K562 (cell line): ENCODE data around the gene APOA1. TPM values are rescaled to one million over a fixed set of nuclear protein-coding genes. Genes with fewer than 3 reads are reported as not detected.

Source experiments
- ATF7 ChIP-seq: fragments of 450-650 bp; IDR thresholded peaks from 2 replicates; pipeline ENCODE4 v1.7.1; 2014; ENCODE audit warnings: mild to moderate bottlenecking, moderate library complexity
- ETV5 ChIP-seq: sonication (generic); formaldehyde crosslinking; IDR thresholded peaks from 2 replicates; pipeline ENCODE4 v1.4.0; 2020; ENCODE audit warnings: low read depth, mild to moderate bottlenecking, missing genetic modification reagents
- MEF2A ChIP-seq: IDR thresholded peaks from 2 replicates; pipeline ENCODE4 v1.6.1; 2011; ENCODE audit warnings: low read depth, mild to moderate bottlenecking, low read length, moderate library complexity; ENCODE audit not compliant: control insufficient read depth
- polyA plus RNA-seq, 8 experiments: library from polyadenylated mRNA; depleted of rRNA in 4 of 8; stranded (reverse) in 5 of 8; unstranded in 3 of 8; fragments of >200 nt; fragmentation: Nextera tagmentation in 2 of 8; fragmentation: Illumina TruSeq in 1 of 8; extraction: Ambion mirVana in 2 of 8; extraction: Trizol in 1 of 8; gene quantifications; 2 replicates each; pipeline versions ENCODE4 v1.2.1 to v1.2.3, GENCODE V29; 2011 to 2014; ENCODE audit warnings: inconsistent platforms in 1 of 8, missing spikeins in 1 of 8
- total RNA-seq, 7 experiments: library from RNA; depleted of rRNA in 6 of 7; stranded (reverse); fragments of >200 nt in 6 of 7; fragmentation: Illumina TruSeq in 2 of 7; extraction: Trizol in 2 of 7; gene quantifications; 2 replicates each; pipeline versions ENCODE4 v1.2.1 to v1.2.3, GENCODE V29; 2011 to 2021; ENCODE audit warnings: low replicate concordance in 1 of 7
- TF ChIP-seq, protein P1 (sequence below): fragments of 450-650 bp; IDR thresholded peaks from 2 replicates; pipeline ENCODE4 v1.6.1; 2016; ENCODE audit warnings: mild to moderate bottlenecking, moderate library complexity
- TF ChIP-seq, protein P2 (sequence below): fragments of 250-450 bp; sonication (Bioruptor Pico); IDR thresholded peaks from 2 replicates; pipeline ENCODE4 v1.9.0; 2021; ENCODE audit warnings: mild to moderate bottlenecking, inconsistent platforms

APOA1 gene
- total and polyA plus RNA-seq, 9 of the 15 experiments (the other 6 are each of a cell fraction or from before 2014, with no cell fraction given) = 1.8 TPM; not detected in 8

DNA sequence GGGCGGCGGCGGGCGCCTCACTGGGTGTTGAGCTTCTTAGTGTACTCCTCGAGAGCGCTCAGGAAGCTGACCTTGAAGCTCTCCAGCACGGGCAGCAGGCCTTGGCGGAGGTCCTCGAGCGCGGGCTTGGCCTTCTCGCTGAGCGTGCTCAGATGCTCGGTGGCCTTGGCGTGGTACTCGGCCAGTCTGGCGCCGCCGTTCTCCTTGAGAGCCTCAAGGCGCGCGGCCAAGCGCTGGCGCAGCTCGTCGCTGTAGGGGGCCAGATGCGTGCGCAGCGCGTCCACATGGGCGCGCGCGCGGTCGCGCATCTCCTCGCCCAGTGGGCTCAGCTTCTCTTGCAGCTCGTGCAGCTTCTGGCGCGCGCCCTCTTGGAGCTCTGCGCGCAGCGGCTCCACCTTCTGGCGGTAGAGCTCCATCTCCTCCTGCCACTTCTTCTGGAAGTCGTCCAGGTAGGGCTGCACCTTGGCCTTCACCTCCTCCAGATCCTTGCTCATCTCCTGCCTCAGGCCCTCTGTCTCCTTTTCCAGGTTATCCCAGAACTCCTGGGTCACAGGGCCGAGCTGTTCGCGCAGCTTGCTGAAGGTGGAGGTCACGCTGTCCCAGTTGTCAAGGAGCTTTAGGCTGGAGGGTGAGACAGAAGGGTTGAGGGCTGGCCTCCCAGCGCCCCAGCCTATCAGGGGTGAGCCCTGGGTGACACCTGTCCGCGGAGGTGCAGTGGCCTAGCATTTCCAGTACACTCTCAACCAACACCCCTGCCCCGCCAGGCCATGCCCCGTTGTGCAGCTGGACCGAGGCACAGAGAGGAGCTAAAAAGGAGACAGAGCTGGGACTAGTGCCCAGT lies 1.4 kb downstream of the APOA1 start (continued):
- TF ChIP-seq, protein P1, sequence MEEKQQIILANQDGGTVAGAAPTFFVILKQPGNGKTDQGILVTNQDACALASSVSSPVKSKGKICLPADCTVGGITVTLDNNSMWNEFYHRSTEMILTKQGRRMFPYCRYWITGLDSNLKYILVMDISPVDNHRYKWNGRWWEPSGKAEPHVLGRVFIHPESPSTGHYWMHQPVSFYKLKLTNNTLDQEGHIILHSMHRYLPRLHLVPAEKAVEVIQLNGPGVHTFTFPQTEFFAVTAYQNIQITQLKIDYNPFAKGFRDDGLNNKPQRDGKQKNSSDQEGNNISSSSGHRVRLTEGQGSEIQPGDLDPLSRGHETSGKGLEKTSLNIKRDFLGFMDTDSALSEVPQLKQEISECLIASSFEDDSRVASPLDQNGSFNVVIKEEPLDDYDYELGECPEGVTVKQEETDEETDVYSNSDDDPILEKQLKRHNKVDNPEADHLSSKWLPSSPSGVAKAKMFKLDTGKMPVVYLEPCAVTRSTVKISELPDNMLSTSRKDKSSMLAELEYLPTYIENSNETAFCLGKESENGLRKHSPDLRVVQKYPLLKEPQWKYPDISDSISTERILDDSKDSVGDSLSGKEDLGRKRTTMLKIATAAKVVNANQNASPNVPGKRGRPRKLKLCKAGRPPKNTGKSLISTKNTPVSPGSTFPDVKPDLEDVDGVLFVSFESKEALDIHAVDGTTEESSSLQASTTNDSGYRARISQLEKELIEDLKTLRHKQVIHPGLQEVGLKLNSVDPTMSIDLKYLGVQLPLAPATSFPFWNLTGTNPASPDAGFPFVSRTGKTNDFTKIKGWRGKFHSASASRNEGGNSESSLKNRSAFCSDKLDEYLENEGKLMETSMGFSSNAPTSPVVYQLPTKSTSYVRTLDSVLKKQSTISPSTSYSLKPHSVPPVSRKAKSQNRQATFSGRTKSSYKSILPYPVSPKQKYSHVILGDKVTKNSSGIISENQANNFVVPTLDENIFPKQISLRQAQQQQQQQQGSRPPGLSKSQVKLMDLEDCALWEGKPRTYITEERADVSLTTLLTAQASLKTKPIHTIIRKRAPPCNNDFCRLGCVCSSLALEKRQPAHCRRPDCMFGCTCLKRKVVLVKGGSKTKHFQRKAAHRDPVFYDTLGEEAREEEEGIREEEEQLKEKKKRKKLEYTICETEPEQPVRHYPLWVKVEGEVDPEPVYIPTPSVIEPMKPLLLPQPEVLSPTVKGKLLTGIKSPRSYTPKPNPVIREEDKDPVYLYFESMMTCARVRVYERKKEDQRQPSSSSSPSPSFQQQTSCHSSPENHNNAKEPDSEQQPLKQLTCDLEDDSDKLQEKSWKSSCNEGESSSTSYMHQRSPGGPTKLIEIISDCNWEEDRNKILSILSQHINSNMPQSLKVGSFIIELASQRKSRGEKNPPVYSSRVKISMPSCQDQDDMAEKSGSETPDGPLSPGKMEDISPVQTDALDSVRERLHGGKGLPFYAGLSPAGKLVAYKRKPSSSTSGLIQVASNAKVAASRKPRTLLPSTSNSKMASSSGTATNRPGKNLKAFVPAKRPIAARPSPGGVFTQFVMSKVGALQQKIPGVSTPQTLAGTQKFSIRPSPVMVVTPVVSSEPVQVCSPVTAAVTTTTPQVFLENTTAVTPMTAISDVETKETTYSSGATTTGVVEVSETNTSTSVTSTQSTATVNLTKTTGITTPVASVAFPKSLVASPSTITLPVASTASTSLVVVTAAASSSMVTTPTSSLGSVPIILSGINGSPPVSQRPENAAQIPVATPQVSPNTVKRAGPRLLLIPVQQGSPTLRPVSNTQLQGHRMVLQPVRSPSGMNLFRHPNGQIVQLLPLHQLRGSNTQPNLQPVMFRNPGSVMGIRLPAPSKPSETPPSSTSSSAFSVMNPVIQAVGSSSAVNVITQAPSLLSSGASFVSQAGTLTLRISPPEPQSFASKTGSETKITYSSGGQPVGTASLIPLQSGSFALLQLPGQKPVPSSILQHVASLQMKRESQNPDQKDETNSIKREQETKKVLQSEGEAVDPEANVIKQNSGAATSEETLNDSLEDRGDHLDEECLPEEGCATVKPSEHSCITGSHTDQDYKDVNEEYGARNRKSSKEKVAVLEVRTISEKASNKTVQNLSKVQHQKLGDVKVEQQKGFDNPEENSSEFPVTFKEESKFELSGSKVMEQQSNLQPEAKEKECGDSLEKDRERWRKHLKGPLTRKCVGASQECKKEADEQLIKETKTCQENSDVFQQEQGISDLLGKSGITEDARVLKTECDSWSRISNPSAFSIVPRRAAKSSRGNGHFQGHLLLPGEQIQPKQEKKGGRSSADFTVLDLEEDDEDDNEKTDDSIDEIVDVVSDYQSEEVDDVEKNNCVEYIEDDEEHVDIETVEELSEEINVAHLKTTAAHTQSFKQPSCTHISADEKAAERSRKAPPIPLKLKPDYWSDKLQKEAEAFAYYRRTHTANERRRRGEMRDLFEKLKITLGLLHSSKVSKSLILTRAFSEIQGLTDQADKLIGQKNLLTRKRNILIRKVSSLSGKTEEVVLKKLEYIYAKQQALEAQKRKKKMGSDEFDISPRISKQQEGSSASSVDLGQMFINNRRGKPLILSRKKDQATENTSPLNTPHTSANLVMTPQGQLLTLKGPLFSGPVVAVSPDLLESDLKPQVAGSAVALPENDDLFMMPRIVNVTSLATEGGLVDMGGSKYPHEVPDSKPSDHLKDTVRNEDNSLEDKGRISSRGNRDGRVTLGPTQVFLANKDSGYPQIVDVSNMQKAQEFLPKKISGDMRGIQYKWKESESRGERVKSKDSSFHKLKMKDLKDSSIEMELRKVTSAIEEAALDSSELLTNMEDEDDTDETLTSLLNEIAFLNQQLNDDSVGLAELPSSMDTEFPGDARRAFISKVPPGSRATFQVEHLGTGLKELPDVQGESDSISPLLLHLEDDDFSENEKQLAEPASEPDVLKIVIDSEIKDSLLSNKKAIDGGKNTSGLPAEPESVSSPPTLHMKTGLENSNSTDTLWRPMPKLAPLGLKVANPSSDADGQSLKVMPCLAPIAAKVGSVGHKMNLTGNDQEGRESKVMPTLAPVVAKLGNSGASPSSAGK = peak; percentile 91
- TF ChIP-seq ATF7 (peak; percentile 48; the same call in 1 of the 2 replicates), ETV5 (CRISPR knock-in tag) (peak; percentile 47; the same call in 1 of the 2 replicates), MEF2A (0 out of 2 replicates have a peak, but pooled peaks have one; percentile 9)
- TF ChIP-seq, protein P2, sequence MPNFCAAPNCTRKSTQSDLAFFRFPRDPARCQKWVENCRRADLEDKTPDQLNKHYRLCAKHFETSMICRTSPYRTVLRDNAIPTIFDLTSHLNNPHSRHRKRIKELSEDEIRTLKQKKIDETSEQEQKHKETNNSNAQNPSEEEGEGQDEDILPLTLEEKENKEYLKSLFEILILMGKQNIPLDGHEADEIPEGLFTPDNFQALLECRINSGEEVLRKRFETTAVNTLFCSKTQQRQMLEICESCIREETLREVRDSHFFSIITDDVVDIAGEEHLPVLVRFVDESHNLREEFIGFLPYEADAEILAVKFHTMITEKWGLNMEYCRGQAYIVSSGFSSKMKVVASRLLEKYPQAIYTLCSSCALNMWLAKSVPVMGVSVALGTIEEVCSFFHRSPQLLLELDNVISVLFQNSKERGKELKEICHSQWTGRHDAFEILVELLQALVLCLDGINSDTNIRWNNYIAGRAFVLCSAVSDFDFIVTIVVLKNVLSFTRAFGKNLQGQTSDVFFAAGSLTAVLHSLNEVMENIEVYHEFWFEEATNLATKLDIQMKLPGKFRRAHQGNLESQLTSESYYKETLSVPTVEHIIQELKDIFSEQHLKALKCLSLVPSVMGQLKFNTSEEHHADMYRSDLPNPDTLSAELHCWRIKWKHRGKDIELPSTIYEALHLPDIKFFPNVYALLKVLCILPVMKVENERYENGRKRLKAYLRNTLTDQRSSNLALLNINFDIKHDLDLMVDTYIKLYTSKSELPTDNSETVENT = peak; percentile 30; the same call in 1 of the 2 replicates
